ENCODE measurements around the gene CDC45.

The CDC45 gene

GRCh38 chr22:19449422-19449767, 30.3 kb upstream of the CDC45 start:
- no peak overlapping the region for H3K4me3 ChIP-seq (ENCODE audit: low read depth, low read length)
- DNase-seq (ENCODE audit: low read depth, low spot score) = no peak
- TF ChIP-seq, protein P1, sequence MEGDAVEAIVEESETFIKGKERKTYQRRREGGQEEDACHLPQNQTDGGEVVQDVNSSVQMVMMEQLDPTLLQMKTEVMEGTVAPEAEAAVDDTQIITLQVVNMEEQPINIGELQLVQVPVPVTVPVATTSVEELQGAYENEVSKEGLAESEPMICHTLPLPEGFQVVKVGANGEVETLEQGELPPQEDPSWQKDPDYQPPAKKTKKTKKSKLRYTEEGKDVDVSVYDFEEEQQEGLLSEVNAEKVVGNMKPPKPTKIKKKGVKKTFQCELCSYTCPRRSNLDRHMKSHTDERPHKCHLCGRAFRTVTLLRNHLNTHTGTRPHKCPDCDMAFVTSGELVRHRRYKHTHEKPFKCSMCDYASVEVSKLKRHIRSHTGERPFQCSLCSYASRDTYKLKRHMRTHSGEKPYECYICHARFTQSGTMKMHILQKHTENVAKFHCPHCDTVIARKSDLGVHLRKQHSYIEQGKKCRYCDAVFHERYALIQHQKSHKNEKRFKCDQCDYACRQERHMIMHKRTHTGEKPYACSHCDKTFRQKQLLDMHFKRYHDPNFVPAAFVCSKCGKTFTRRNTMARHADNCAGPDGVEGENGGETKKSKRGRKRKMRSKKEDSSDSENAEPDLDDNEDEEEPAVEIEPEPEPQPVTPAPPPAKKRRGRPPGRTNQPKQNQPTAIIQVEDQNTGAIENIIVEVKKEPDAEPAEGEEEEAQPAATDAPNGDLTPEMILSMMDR (IDR thresholded peaks at IDR 0.05; ENCODE audit: low read depth, low read length) = no peak
- in situ Hi-C loops (cut with HindIII; ENCODE audit: low sequenced_read_pairs) = no loop called here

- in situ Hi-C loops (cut with HindIII; ENCODE audit: low sequenced_read_pairs) = no loop called here
- TF ChIP-seq, protein P1 (IDR thresholded peaks at IDR 0.05; ENCODE audit: low read depth, low read length) = no peak
- H3K4me3 ChIP-seq (ENCODE audit: low read depth, low read length) = no peak overlapping the region
- DNase-seq (ENCODE audit: low read depth, low spot score) = no peak
Observed at GRCh38 chr22:19450363-19451175, 29.2 kb upstream of the CDC45 start.

- in situ Hi-C loops (cut with HindIII; ENCODE audit: low sequenced_read_pairs) = no loop called here
- no peak for DNase-seq (ENCODE audit: low read depth, low spot score)
- no peak overlapping the region for H3K4me3 ChIP-seq (ENCODE audit: low read depth, low read length)
- TF ChIP-seq, protein P1 (IDR thresholded peaks at IDR 0.05; ENCODE audit: low read depth, low read length) = no peak
Observed at GRCh38 chr22:19451570-19451969, 28.1 kb upstream of the CDC45 start.

DNA sequence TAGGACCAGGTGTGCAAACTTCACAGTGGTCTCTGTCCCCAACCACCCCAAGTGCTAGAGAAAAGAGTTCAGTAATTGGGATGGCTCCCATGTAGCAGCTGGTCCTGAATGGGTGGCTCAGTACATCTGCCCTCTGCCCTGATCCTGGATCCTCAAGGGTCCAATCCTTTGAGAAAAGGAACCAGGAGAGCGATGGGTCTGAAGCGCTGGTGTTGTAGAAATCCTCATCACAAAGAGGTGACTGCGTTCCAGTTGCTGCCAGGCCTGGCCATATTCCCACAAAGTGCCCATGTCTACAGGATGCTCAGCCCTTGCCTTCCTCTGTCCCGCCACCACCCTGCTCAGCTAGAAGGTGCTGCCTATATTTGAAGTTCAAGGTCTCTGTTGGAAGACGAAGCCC, 26.0 kb upstream of the CDC45 start:
- no peak for DNase-seq (ENCODE audit: low read depth, low spot score)
- no peak overlapping the region for H3K4me3 ChIP-seq (ENCODE audit: low read depth, low read length)
- in situ Hi-C loops (cut with HindIII; ENCODE audit: low sequenced_read_pairs) = no loop called here
- TF ChIP-seq, protein P1 (IDR thresholded peaks at IDR 0.05; ENCODE audit: low read depth, low read length) = no peak

DNA sequence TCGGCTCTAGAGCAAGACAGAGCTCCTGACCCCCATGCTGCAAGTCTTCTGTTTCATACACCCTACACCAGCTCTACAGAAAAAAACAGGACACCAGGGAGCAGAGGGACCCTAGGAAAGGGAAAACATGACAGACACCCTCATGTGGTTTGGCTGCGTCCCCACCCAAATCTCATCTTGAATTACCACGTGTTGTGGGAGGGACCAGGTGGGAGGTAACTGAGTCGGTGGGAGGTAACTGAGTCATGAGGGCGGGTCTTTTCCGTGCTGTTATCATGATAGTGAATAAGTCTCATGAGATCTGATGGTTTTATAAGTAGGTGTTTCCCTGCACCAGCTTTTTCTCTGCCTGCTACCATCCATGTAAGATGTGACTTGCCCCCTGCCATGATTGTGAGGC, 25.6 kb upstream of the CDC45 start:
- H3K4me3 ChIP-seq (ENCODE audit: low read depth, low read length) = no peak overlapping the region
- TF ChIP-seq, protein P1 (IDR thresholded peaks at IDR 0.05; ENCODE audit: low read depth, low read length) = no peak

GRCh38 chr22:19455033-19455432, 24.7 kb upstream of the CDC45 start:
- TF ChIP-seq, protein P1 (IDR thresholded peaks at IDR 0.05; ENCODE audit: low read depth, low read length) = no peak
- in situ Hi-C loops (cut with HindIII; ENCODE audit: low sequenced_read_pairs) = no loop called here
- H3K4me3 ChIP-seq (ENCODE audit: low read depth, low read length) = no peak overlapping the region
- no peak for DNase-seq (ENCODE audit: low read depth, low spot score)

More for the DNA sequence above, 25.6 kb upstream of the CDC45 start:
- in situ Hi-C loops (cut with HindIII; ENCODE audit: low sequenced_read_pairs) = no loop called here
- DNase-seq (ENCODE audit: low read depth, low spot score) = no peak

All from astrocyte of the spinal cord (primary cell).